HepG2 (cell line): ENCODE results near the gene CDC6. TPM values are rescaled to one million over a fixed set of nuclear protein-coding genes. Genes with fewer than 3 reads are reported as not detected.
A peak's percentile ranks its signal among the peaks of the same experiment; 100 is the strongest.

Source experiments
- ATAC-seq: fragments of 200-7000 bp; cut with Tn5 transposase; 3 replicates; pipeline ENCODE4 v1.9.1; 2020; ENCODE audit warnings: mild to moderate bottlenecking, moderate library complexity
- BruUV-seq: library from RNA; stranded (reverse); fragments of 400-500 nt; replicated peaks from 2 replicates; lab custom pipeline; 2021; lab: Mats Ljungman, UMichigan
- CTCF ChIA-PET: fragments of 300-600 bp; formaldehyde crosslinking; extraction: SDS; loops from one replicate; lab custom pipeline; 2021; ENCODE audit warnings: low total read pairs, inconsistent platforms, low intra/inter-chr PET ratio; lab: Yijun Ruan, JAX
- POLR2A ChIA-PET: fragments of 350-600 bp; sonication (Branson Sonifier 250); formaldehyde crosslinking; loops from one replicate; lab custom pipeline; 2020; ENCODE audit warnings: antibody characterized with exemption, inconsistent platforms; lab: Yijun Ruan, JAX
- DNase-seq: peaks from one replicate; pipeline ENCODE4 v3.0.0-alpha.2; 2015; ENCODE audit warnings: low spot score
- FAIRE-seq: peaks from 3 replicates; lab custom pipeline; 2011; peaks lifted over from hg19 to GRCh38; lab: Jason Lieb, UNC
- H2AFZ ChIP-seq: one replicate; pipeline ENCODE4 v1.6.1; 2011; ENCODE audit warnings: low read length, inconsistent platforms
- H3K27ac ChIP-seq: fragments of 300-600 bp; 3 replicates; pipeline ENCODE4 v1.8.0; 2011; ENCODE audit warnings: mixed run types, mild to moderate bottlenecking, mixed read lengths, low read length, inconsistent platforms; ENCODE audit not compliant: insufficient read depth; ENCODE audit errors: extremely low read length
- H3K27me3 ChIP-seq, 2 experiments: fragments of 200-600 bp in 1 of 2; 2 replicates in 1 of 2; 3 replicates in 1 of 2; pipeline versions ENCODE4 v1.6.0 to v1.8.0; 2011; ENCODE audit warnings: low read length in 2 of 2, mild to moderate bottlenecking in 2 of 2, moderate library complexity in 2 of 2, inconsistent platforms in 1 of 2; ENCODE audit not compliant: insufficient read depth in 2 of 2, control insufficient read depth in 1 of 2
- H3K36me3 ChIP-seq, 2 experiments: fragments of 200-600 bp in 1 of 2; replicated peaks in 1 of 2; 2 replicates in 1 of 2; 3 replicates in 1 of 2; pipeline versions ENCODE4 v1.5.1 to v1.8.0; 2011; ENCODE audit warnings: low read length in 2 of 2, inconsistent platforms in 1 of 2; ENCODE audit not compliant: insufficient read depth in 2 of 2, control insufficient read depth in 1 of 2
- H3K4me1 ChIP-seq: 2 replicates; pipeline ENCODE4 v1.5.1; 2012; ENCODE audit warnings: low read length, inconsistent platforms; ENCODE audit not compliant: insufficient read depth
- H3K4me2 ChIP-seq: 2 replicates; pipeline ENCODE4 v1.6.0; 2011; ENCODE audit warnings: low read depth, low read length, inconsistent platforms
- H3K4me3 ChIP-seq, 3 experiments: fragments of 200-600 bp in 1 of 3; sonication (generic), shearing (Covaris generic) in 1 of 3; replicated peaks in 1 of 3; 2 replicates each; pipeline ENCODE4 v1.5.1; 2011 to 2016; ENCODE audit warnings: low read length in 3 of 3, inconsistent platforms in 2 of 3, low read depth in 2 of 3, mild to moderate bottlenecking in 2 of 3, control low read depth in 1 of 3, mixed read lengths in 1 of 3; ENCODE audit not compliant: insufficient read depth in 1 of 3
- H3K79me2 ChIP-seq: one replicate; pipeline ENCODE4 v1.6.1; 2011; ENCODE audit warnings: low read length, inconsistent platforms; ENCODE audit not compliant: insufficient read depth
- H3K9ac ChIP-seq: 2 replicates; pipeline ENCODE4 v1.6.0; 2011; ENCODE audit warnings: mild to moderate bottlenecking, low read depth, low read length, inconsistent platforms; ENCODE audit not compliant: insufficient read depth
- H3K9me3 ChIP-seq: 2 replicates; pipeline ENCODE4 v1.5.1; 2012; ENCODE audit warnings: mild to moderate bottlenecking, low read length
- H4K20me1 ChIP-seq: 2 replicates; pipeline ENCODE4 v1.6.0; 2011; ENCODE audit warnings: inconsistent platforms, mild to moderate bottlenecking, low read length, moderate library complexity; ENCODE audit not compliant: insufficient read depth
- DMAP1 ChIP-seq: IDR thresholded peaks from 2 replicates; pipeline ENCODE4 v1.6.1; 2016
- FIP1L1 ChIP-seq: fragments of 200-400 bp; formaldehyde crosslinking; IDR thresholded peaks from 2 replicates; pipeline ENCODE4 v1.6.1; 2018; ENCODE audit warnings: low read depth, mild to moderate bottlenecking, low read length, moderate library complexity, borderline replicate concordance; ENCODE audit not compliant: insufficient read depth
- RARG ChIP-seq: sonication (generic); formaldehyde crosslinking; IDR thresholded peaks from 2 replicates; pipeline ENCODE4 v1.4.0; 2020; ENCODE audit warnings: low read depth, mild to moderate bottlenecking, missing genetic modification reagents
- REPIN1 ChIP-seq: sonication (generic); formaldehyde crosslinking; IDR thresholded peaks from 2 replicates; pipeline ENCODE4 v1.8.0; 2022; ENCODE audit warnings: missing genetic modification reagents, low read depth, mild to moderate bottlenecking, borderline replicate concordance
- SMAD3 ChIP-seq: sonication (generic); formaldehyde crosslinking; IDR thresholded peaks from 2 replicates; pipeline ENCODE4 v1.4.0; 2020; ENCODE audit warnings: missing genetic modification reagents
- SMC3 ChIP-seq: IDR thresholded peaks from 2 replicates; pipeline ENCODE4 v1.6.1; 2011; ENCODE audit warnings: low read length, improper control_type of control experiment
- SRSF9 ChIP-seq: fragments of 200-400 bp; formaldehyde crosslinking; IDR thresholded peaks from 2 replicates; pipeline ENCODE4 v1.6.1; 2018; ENCODE audit warnings: borderline replicate concordance, mild to moderate bottlenecking, low read depth, low read length; ENCODE audit not compliant: insufficient read depth, poor library complexity, severe bottlenecking
- ZNF24 ChIP-seq: fragments of 450-650 bp; IDR thresholded peaks from 2 replicates; pipeline ENCODE4 v1.6.1; 2017; ENCODE audit warnings: antibody characterized with exemption, mild to moderate bottlenecking
- WGBS: methylation state at CpG from one replicate; pipeline ENCODE4 v1.1.6; 2017; ENCODE audit warnings: low lambda C conversion rate; 5-methylcytosine and 5-hydroxymethylcytosine counted together
- in situ Hi-C: cut with HindIII; loops from 2 replicates; pipeline ENCODE4 v1.10.0; 2017; ENCODE audit warnings: low pct_unique_long_range_greater_than_20kb; ENCODE audit not compliant: extremely low pct_ligation_motif_present
- intact Hi-C: fragments of 100-400 bp; cut with micrococcal nuclease; formaldehyde crosslinking; loops from one replicate; pipeline ENCODE4 v1.10.0; 2022; ENCODE audit not compliant: unreplicated experiment
- polyA plus RNA-seq, 8 experiments: library from polyadenylated mRNA; depleted of rRNA in 3 of 8; stranded (reverse) in 7 of 8; unstranded in 1 of 8; fragments of >200 nt; fragmentation: Illumina TruSeq in 4 of 8; extraction: Trizol in 4 of 8; gene quantifications; 2 replicates each; pipeline versions ENCODE4 v1.2.1 to v1.2.3, GENCODE V29; 2011 to 2016; ENCODE audit warnings: low read depth in 4 of 8, missing spikeins in 1 of 8, mixed read lengths in 1 of 8; ENCODE audit not compliant: insufficient read depth in 1 of 8
- total RNA-seq, 5 experiments: library from RNA; depleted of rRNA; stranded (reverse); fragments of >200 nt; fragmentation: Illumina TruSeq; extraction: Trizol; gene quantifications; 2 replicates each; pipeline ENCODE4 v1.2.3, GENCODE V29; 2016; ENCODE audit warnings: low read depth in 1 of 5

Gene CDC6
- total and polyA plus RNA-seq, 2 of the 13 experiments (the other 11 are each of a cell fraction or from before 2014, with no cell fraction given): 17.4 to 114 TPM

DNA sequence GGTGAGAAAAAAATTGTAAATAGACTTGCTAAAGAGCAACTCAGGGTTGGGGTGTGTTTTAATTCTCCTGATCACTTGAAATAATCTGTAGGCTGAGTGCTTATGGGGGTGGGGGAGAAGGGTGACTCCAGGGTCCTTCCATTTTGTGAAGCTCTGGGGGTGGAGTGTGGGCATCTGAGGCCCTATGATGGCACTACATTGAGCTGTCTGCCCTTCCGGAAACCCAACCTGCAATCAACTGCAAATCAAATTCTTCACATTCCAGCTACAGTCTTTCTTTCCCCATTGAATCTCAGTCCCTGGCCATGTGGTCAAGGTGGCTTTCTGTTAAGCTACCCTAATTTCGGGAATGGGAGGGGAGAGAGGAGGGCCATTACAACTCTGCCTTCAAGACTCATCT lies 6.0 kb upstream of the CDC6 start:
- no peak for TF ChIP-seq SMC3
- TF ChIP-seq ZNF24: no peak
- TF ChIP-seq FIP1L1: no peak
- TF ChIP-seq REPIN1 (CRISPR knock-in tag): no peak
- TF ChIP-seq SRSF9: no peak
- TF ChIP-seq SMAD3 (CRISPR knock-in tag): no peak
- TF ChIP-seq, all 625 proteins: peak for 0
- H3K4me3 ChIP-seq: no peak overlapping the region
- DNase-seq: no peak
- H2AFZ ChIP-seq: no peak overlapping the region
- no TSS peak for BruUV-seq
- no peak overlapping the region for H3K27ac ChIP-seq
- H3K4me1 ChIP-seq: peaks cover 30% of the 10 kb centered on the region
- no peaks in the 10 kb centered on the region for H3K27me3 ChIP-seq
- no peak for ATAC-seq
- WGBS: 92% methylated on average over 2 of the region's 2 CpGs
- H3K9ac ChIP-seq: no peak overlapping the region
- in situ Hi-C loops (loop anchor here (10.0 kb wide), 1 partner anchor 267 kb away; the partner anchor contains the start of gene CSF3), intact Hi-C loops (no loop called here)
- CTCF ChIA-PET: no interaction called here
- no peaks in the 10 kb centered on the region for H3K9me3 ChIP-seq
- peaks cover 15 to 45% of the 10 kb centered on the region in 2 experiments for H3K36me3 ChIP-seq
- H3K79me2 ChIP-seq: no peaks in the 10 kb centered on the region
- POLR2A ChIA-PET: interaction anchor here (0.5 kb wide), 1 partner anchor 99 kb away, joined by 3 read pairs; no protein-coding TSS in a partner anchor
- no peak overlapping the region for H3K4me2 ChIP-seq
- no peaks in the 10 kb centered on the region for H4K20me1 ChIP-seq
- FAIRE-seq: no peak

DNA sequence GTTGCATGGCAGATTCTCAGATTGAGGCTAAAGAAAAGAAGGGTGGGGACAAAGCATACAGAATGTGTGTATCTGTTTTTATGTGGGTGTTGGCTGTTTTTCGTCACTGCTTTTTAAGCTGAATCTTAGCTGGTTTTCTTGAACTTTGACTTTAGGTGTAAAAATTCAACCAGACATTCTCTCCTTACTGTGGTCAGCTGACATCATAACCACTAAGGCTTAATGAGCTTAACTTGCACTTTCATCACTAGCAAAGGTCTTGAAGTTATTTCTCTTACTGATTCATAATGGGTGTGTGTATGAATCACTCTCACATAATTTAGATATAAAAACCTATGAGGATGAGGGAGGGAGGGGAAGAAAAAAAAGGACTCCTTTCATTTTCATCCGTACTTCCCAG lies 4.0 kb upstream of the CDC6 start:
- Histone ChIP-seq H3K4me2 (no peak overlapping the region), H3K4me3 (no peak overlapping the region), H4K20me1 (no peaks in the 10 kb centered on the region), H3K27me3 (no peaks in the 10 kb centered on the region), H3K9ac (no peak overlapping the region), H3K9me3 (no peaks in the 10 kb centered on the region), H2AFZ (no peak overlapping the region), H3K79me2 (peaks cover 6% of the 10 kb centered on the region), H3K27ac (no peak overlapping the region), H3K36me3 (peaks cover 8 to 27% of the 10 kb centered on the region in 2 experiments), H3K4me1 (peaks cover 38% of the 10 kb centered on the region)
- WGBS: 72% methylated on average over 2 of the region's 2 CpGs
- POLR2A ChIA-PET: interaction anchor here (1.0 to 2.0 kb wide), 4 partner anchors 33 to 144 kb away, joined by 3 to 5 read pairs (median 3); partner anchors contain the start of genes CASC3 and WIPF2
- no peak for FAIRE-seq
- DNase-seq: no peak
- ATAC-seq: no peak
- BruUV-seq: no TSS peak
- intact Hi-C loops: no loop called here
- TF ChIP-seq RARG (CRISPR knock-in tag) (no peak), DMAP1 (0 out of 2 replicates have a peak, but pooled peaks have one; percentile 24)
- CTCF ChIA-PET: no interaction called here
- in situ Hi-C loops: loop anchor here (10.0 kb wide), 1 partner anchor 269 kb away; the partner anchor contains the start of gene CSF3
